Articular chondrocyte of knee joint (primary cell): ENCODE data around the gene OR2G3. TPM values are rescaled to one million over a fixed set of nuclear protein-coding genes. Genes with fewer than 3 reads are reported as not detected.

Experiments used
- small RNA-seq: library from RNA; depleted of rRNA; stranded (forward); fragments of <200 nt; gene quantifications from one replicate; pipeline ENCODE3, GENCODE V24; 2012
- total RNA-seq: library from RNA; depleted of rRNA; stranded (reverse); fragments of >200 nt; gene quantifications from 2 replicates; pipeline ENCODE4 v1.2.3, GENCODE V29; 2012

Gene OR2G3
- not detected in 2 replicates for total RNA-seq

DNA sequence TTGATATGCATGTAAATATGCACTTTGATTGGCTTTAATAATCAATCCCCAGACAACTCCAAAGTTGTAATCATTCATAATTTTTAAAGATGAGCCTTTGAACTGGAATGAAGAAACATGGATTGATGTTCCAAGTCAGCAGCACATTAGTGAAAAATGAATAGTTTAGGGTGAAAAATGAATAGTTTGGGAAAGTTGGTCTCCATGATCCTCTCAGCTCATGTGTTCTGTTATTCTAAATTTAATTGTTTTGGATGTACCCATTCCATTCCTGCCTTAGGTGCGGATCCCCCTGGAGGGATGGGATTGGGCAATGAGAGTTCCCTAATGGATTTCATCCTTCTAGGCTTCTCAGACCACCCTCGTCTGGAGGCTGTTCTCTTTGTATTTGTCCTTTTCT is at the start of gene OR2G3:
TSS of gene OR2G3 (plus strand) at position 301 of the 400 bp plus-strand sequence. CDS start at position 301, 0 bp downstream.

DNA sequence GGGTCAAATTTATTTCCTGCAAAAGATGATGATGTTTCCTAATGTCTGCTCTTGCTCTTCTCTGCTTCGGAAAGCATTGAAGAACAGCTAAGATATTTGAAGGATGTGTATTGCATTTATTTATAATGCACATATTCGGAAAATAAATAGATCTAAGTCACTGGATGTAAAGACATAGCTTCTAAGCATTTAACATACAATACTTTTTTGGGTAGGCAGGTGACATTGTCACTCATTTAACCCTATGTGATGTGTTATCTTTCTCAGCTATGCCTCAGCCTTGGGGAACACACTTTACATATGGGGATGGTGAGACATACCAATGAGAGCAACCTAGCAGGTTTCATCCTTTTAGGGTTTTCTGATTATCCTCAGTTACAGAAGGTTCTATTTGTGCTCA is 17.3 kb upstream of the OR2G3 start, which contains the start of gene OR2G2:
TSS of gene OR2G2 (plus strand) at position 301 of the 400 bp plus-strand sequence. CDS start at position 301, 0 bp downstream.

Small RNA genes within 50 kb of the gene (small RNA-seq; reads per million reads assigned to genes)
- not detected for gene RF00026

Other genes with a start within 250 kb of the OR2G3 start
- gene NLRP3, start 189.4 kb upstream of the OR2G3 start, total RNA-seq: under 0.01 and 0.13 TPM in 2 replicates
- gene OR2B11, start 147.5 kb upstream of the OR2G3 start, total RNA-seq: not detected in 2 replicates
- gene OR2C3, start 69.1 kb upstream of the OR2G3 start, total RNA-seq: under 0.01 TPM in 1 of 2 replicates, not detected in the other
- not detected in 2 replicates for gene GCSAML, start 56.5 kb upstream of the OR2G3 start, total RNA-seq
- not detected in 2 replicates for gene OR2G2, start 17.2 kb upstream of the OR2G3 start, total RNA-seq
- not detected in 2 replicates for gene OR13G1, start 74.2 kb downstream of the OR2G3 start, total RNA-seq
- not detected in 2 replicates for gene OR6F1, start 111.1 kb downstream of the OR2G3 start, total RNA-seq
- gene OR14K1, start 133.0 kb downstream of the OR2G3 start, total RNA-seq: not detected in 2 replicates
- gene OR14A2, start 142.6 kb downstream of the OR2G3 start, total RNA-seq: not detected in 2 replicates
- not detected in 2 replicates for gene OR1C1, start 155.0 kb downstream of the OR2G3 start, total RNA-seq
- gene OR14A16, start 218.5 kb downstream of the OR2G3 start, total RNA-seq: not detected in 2 replicates
- not detected in 2 replicates for gene OR11L1, start 236.3 kb downstream of the OR2G3 start, total RNA-seq